ENCODE measurements around the gene TEX261.

- no peak for TF ChIP-seq EZH2 (IDR thresholded peaks at IDR 0.05)
- TF ChIP-seq, protein P1, sequence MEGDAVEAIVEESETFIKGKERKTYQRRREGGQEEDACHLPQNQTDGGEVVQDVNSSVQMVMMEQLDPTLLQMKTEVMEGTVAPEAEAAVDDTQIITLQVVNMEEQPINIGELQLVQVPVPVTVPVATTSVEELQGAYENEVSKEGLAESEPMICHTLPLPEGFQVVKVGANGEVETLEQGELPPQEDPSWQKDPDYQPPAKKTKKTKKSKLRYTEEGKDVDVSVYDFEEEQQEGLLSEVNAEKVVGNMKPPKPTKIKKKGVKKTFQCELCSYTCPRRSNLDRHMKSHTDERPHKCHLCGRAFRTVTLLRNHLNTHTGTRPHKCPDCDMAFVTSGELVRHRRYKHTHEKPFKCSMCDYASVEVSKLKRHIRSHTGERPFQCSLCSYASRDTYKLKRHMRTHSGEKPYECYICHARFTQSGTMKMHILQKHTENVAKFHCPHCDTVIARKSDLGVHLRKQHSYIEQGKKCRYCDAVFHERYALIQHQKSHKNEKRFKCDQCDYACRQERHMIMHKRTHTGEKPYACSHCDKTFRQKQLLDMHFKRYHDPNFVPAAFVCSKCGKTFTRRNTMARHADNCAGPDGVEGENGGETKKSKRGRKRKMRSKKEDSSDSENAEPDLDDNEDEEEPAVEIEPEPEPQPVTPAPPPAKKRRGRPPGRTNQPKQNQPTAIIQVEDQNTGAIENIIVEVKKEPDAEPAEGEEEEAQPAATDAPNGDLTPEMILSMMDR (IDR thresholded peaks at IDR 0.05) = no peak
Measured at GRCh38 chr2:70941186-70941585, 53.5 kb downstream of the TEX261 start.

Measured in neural progenitor cell (in vitro differentiated cells).